Endothelial cell of coronary artery (primary cell): ENCODE data around the gene PTPN4. TPM values are rescaled to one million over a fixed set of nuclear protein-coding genes. Genes with fewer than 3 reads are reported as not detected.

Experiments used
- total RNA-seq: library from RNA; depleted of rRNA; stranded (reverse); fragments of >200 nt; gene quantifications from 2 replicates; pipeline ENCODE4 v1.2.3, GENCODE V29; 2014

PTPN4 gene
- total RNA-seq, result 39.3 and 49.1 TPM in 2 replicates

GRCh38 chr2:119759451-119760236 lies at the start of gene PTPN4:
Gene PTPN4, plus strand, starts transcription at chr2:119759922. Its CDS starts 49,932 bp downstream, at chr2:119809854.

GRCh38 chr2:120012771-120013596 lies 253.3 kb downstream of the PTPN4 start, which contains the start of gene EPB41L5:
Gene EPB41L5, plus strand, starts transcription at chr2:120013077. Its CDS starts 6,008 bp downstream, at chr2:120019085.

Other genes with a start within 250 kb of the PTPN4 start
- gene SCTR, start 235.4 kb upstream of the PTPN4 start, total RNA-seq, result not detected in 2 replicates
- 0.19 TPM in 1 of 2 replicates, not detected in the other for gene CFAP221, start 215.5 kb upstream of the PTPN4 start, total RNA-seq
- 9.0 and 9.4 TPM in 2 replicates for gene TMEM177, start 80.7 kb upstream of the PTPN4 start, total RNA-seq